BE2C (cell line): ENCODE data around the gene IPMK.
A peak's percentile ranks its signal among the peaks of the same experiment; 100 is the strongest.

ENCODE experiments used
- DNase-seq: peaks from one replicate; pipeline ENCODE4 v3.0.0-alpha.2; 2020
- H3K27me3 ChIP-seq: fragments of 250-450 bp; sonication (Bioruptor Pico); 2 replicates; pipeline ENCODE4 v1.5.1; 2020; ENCODE audit warnings: mild to moderate bottlenecking
- H3K36me3 ChIP-seq: fragments of 250-450 bp; sonication (Bioruptor Pico); 2 replicates; pipeline ENCODE4 v1.5.1; 2020; ENCODE audit warnings: mild to moderate bottlenecking
- H3K4me1 ChIP-seq: fragments of 250-450 bp; sonication (Bioruptor Pico); 2 replicates; pipeline ENCODE4 v1.5.1; 2020
- H3K4me3 ChIP-seq: 2 replicates; pipeline ENCODE4 v1.5.1; 2011; ENCODE audit warnings: low read depth, low read length
- H3K9me3 ChIP-seq: fragments of 250-450 bp; sonication (Bioruptor Pico); 2 replicates; pipeline ENCODE4 v1.5.1; 2020
- TF ChIP-seq, protein P1 (sequence below): IDR thresholded peaks from 2 replicates; pipeline ENCODE4 v1.5.1; 2012; ENCODE audit warnings: mild to moderate bottlenecking, low read depth, low read length

Gene IPMK

DNA sequence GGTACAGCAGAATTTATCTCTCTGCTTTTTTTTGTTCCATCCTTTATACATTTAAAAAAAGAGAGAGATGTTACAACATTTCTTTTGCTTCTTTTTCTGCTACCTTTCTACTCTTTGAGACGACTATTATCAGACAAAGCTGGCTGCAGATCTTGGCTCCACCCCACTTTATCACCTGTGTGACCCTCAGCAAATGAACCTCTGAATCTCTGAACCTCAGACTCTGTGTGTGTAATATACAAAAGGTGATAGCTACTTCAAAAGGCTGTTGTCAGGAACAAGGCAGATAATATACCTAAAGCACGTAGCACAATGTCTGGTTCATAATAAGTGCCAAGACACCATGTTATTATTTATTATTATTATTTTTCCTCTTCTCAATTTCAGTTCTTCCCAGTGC lies 34.6 kb upstream of the IPMK start:
- no peaks in the 10 kb centered on the region for H3K4me1 ChIP-seq
- no peaks in the 10 kb centered on the region for H3K27me3 ChIP-seq
- no peaks in the 10 kb centered on the region for H3K9me3 ChIP-seq
- H3K4me3 ChIP-seq = no peak overlapping the region
- TF ChIP-seq, protein P1, sequence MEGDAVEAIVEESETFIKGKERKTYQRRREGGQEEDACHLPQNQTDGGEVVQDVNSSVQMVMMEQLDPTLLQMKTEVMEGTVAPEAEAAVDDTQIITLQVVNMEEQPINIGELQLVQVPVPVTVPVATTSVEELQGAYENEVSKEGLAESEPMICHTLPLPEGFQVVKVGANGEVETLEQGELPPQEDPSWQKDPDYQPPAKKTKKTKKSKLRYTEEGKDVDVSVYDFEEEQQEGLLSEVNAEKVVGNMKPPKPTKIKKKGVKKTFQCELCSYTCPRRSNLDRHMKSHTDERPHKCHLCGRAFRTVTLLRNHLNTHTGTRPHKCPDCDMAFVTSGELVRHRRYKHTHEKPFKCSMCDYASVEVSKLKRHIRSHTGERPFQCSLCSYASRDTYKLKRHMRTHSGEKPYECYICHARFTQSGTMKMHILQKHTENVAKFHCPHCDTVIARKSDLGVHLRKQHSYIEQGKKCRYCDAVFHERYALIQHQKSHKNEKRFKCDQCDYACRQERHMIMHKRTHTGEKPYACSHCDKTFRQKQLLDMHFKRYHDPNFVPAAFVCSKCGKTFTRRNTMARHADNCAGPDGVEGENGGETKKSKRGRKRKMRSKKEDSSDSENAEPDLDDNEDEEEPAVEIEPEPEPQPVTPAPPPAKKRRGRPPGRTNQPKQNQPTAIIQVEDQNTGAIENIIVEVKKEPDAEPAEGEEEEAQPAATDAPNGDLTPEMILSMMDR = no peak
- DNase-seq = no peak
- H3K36me3 ChIP-seq = no peaks in the 10 kb centered on the region

DNA sequence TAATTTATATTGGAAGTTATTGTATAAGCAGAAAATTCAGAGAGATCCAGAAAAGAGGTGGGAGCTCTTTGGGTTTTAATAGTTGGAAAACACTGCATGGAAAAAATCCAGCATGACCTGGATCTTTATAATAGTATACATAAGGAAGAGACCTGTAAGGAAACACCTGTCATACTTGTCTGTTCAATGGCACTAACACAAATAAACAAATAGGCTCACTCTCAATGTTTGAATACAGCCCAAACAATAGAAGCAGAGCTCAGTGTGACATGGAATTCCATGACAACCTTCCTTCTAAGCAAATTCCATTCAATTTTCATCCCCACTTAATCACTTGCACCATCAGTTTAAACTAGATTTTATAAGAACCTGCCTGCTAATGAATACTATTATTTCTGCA lies 33.0 kb upstream of the IPMK start:
- Histone ChIP-seq H3K4me3 (no peak overlapping the region), H3K27me3 (no peaks in the 10 kb centered on the region), H3K4me1 (no peaks in the 10 kb centered on the region), H3K9me3 (no peaks in the 10 kb centered on the region), H3K36me3 (no peaks in the 10 kb centered on the region)
- TF ChIP-seq, protein P1 = no peak
- DNase-seq = no peak

DNA sequence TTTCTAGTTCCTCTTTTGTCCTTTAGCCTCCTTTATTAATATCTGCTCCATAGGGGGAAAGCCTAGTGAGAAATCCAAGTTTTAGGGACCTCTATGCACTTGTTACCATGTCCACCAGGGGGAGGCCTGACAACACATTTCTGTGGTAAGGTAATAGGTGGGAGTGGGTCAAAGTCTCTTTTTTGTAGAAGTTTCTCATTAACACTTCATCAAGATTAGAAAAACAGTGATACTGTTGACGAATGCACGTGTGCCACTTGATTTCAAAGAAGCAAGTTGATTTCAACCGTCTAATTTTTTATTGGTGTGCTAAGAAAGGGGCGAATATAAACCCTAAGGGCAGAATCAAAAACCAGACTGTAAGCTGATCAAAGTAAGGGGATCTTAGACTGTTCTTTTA lies 31.9 kb upstream of the IPMK start:
- no peaks in the 10 kb centered on the region for H3K4me1 ChIP-seq
- TF ChIP-seq, protein P1 = peak; percentile 95
- H3K9me3 ChIP-seq = no peaks in the 10 kb centered on the region
- no peaks in the 10 kb centered on the region for H3K27me3 ChIP-seq
- H3K36me3 ChIP-seq = no peaks in the 10 kb centered on the region
- DNase-seq = peak; percentile 76
- no peak overlapping the region for H3K4me3 ChIP-seq

DNA sequence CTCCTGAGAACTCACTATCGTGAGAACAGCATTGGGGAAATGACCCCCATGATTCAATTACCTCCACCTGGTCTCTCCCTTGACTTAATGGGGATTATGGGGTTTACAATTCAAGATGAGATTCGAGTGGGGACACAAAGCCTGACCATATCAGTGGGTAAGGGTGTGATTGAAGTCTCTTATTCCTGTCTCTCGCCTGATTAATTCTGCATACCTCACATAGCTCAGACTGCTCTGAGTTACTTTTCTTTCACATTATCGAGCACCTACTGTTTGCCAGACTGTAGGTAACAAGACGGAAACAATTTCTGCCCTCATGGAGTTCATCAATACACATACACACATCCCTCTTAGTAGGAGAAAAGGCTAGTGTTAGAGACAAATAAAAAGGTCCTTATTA lies 26.3 kb upstream of the IPMK start:
- no peaks in the 10 kb centered on the region for H3K27me3 ChIP-seq
- no peak for DNase-seq
- H3K9me3 ChIP-seq = no peaks in the 10 kb centered on the region
- H3K36me3 ChIP-seq = peaks cover 7% of the 10 kb centered on the region
- no peak overlapping the region for H3K4me3 ChIP-seq
- TF ChIP-seq, protein P1 = no peak
- H3K4me1 ChIP-seq = no peaks in the 10 kb centered on the region; the same call in 1 of the 2 replicates

DNA sequence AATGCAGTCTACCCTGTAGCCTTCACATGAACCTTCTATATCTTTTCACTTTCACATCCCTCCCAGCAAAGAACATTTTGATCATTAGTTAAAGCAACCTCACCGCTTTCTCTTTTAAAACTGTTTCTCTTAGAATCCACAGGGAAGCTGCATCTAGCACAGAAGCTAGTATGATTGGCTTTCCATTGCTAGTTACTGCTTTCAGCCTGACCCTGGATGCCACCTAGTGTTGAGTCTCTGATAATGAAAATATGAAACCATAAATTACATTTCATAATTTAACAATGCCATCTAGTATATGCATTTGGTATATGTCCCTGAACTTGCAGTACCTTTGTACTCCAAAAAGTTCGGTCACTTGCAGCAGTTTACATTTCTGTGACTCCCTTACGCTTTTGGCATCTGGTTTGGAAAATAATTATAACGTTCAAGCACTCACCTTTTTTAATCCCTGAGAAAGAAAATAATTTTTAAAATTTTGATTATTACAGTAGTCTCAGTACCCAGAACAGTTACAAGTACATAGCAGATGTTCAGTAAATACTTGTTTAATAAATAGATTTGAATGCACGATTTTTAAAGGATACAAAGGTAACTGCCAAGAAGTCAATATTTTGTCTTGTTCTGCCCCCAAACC lies 24.0 kb upstream of the IPMK start:
- Histone ChIP-seq H3K36me3 (peaks cover 10% of the 10 kb centered on the region), H3K9me3 (no peaks in the 10 kb centered on the region), H3K4me3 (no peak overlapping the region), H3K4me1 (no peaks in the 10 kb centered on the region; the same call in 1 of the 2 replicates), H3K27me3 (no peaks in the 10 kb centered on the region)
- TF ChIP-seq, protein P1 = peak; percentile 81
- DNase-seq = peak; percentile 49

DNA sequence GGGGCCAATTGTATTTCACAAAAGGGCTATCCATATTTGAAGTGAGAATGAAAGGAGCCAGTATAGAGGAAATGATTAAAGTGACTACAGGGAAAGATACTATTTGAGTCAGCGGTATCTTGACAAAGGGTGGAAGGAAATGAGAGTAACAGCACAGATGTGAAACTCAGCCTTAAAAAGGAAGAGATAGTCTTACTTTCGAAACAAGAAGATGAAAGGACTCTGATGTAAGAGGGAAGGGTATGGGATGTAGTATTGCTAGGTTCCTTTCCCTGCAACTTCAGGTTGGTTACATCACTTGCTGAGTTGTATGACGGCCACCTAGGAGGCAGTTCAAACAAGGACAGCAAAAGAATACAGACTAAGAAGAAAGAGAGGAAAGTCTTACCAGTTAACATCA lies 14.9 kb upstream of the IPMK start:
- Histone ChIP-seq H3K4me1 (no peaks in the 10 kb centered on the region), H3K36me3 (peaks cover 29% of the 10 kb centered on the region), H3K4me3 (no peak overlapping the region), H3K27me3 (no peaks in the 10 kb centered on the region), H3K9me3 (no peaks in the 10 kb centered on the region)
- TF ChIP-seq, protein P1 = no peak
- DNase-seq = no peak
